HG03575 (cell line): ENCODE results near the gene ZBTB16.

ENCODE experiments used
- ATAC-seq: cut with Tn5 transposase; IDR thresholded peaks from one replicate; pipeline ENCODE4 v1.9.1; 2021; ENCODE audit not compliant: unreplicated experiment, insufficient number of reproducible peaks, low FRiP score; ENCODE audit errors: extremely low read depth

ZBTB16 gene

GRCh38 chr11:114094516-114094915 lies 35.0 kb downstream of the ZBTB16 start:
- ATAC-seq = no peak

- ATAC-seq = no peak
Observed at GRCh38 chr11:114095899-114096298, 36.4 kb downstream of the ZBTB16 start.

GRCh38 chr11:114097832-114098231 lies 38.3 kb downstream of the ZBTB16 start:
- no peak for ATAC-seq

- ATAC-seq = no peak
Observed at GRCh38 chr11:114098927-114099326, 39.4 kb downstream of the ZBTB16 start.

- no peak for ATAC-seq
Observed at GRCh38 chr11:114099392-114100178, 40.1 kb downstream of the ZBTB16 start.

GRCh38 chr11:114102993-114103896 lies 43.7 kb downstream of the ZBTB16 start:
- ATAC-seq = no peak

GRCh38 chr11:114105611-114106010 lies 46.1 kb downstream of the ZBTB16 start:
- no peak for ATAC-seq

- no peak for ATAC-seq
Observed at GRCh38 chr11:114106047-114106446, 46.5 kb downstream of the ZBTB16 start.

GRCh38 chr11:114106986-114107385 lies 47.5 kb downstream of the ZBTB16 start:
- ATAC-seq = no peak

- no peak for ATAC-seq
Observed at GRCh38 chr11:114108501-114109205, 49.1 kb downstream of the ZBTB16 start.

- ATAC-seq = no peak
Observed at GRCh38 chr11:114109206-114110090, 49.9 kb downstream of the ZBTB16 start.

- no peak for ATAC-seq
Observed at GRCh38 chr11:114110123-114110522, 50.6 kb downstream of the ZBTB16 start.

- no peak for ATAC-seq
Observed at GRCh38 chr11:114110952-114111947, 51.7 kb downstream of the ZBTB16 start.

- ATAC-seq = no peak
Observed at GRCh38 chr11:114115451-114115928, 56.0 kb downstream of the ZBTB16 start.

GRCh38 chr11:114116357-114116756 lies 56.8 kb downstream of the ZBTB16 start:
- no peak for ATAC-seq

GRCh38 chr11:114116800-114117199 lies 57.3 kb downstream of the ZBTB16 start:
- ATAC-seq = no peak

GRCh38 chr11:114120606-114121005 lies 61.1 kb downstream of the ZBTB16 start:
- no peak for ATAC-seq
